Stimulated activated CD4-positive, alpha-beta T cell treated with anti-CD3 and anti-CD28 coated beads, TNF-alpha, amount 100 ng/mL, for 24 hours (primary cell): ENCODE results near the gene DHCR24.

Source experiments
- DNase-seq, 3 experiments: peaks; one replicate each; pipeline ENCODE4 v3.0.0-alpha.2; 2020; ENCODE audit warnings: low read depth in 3 of 3

The DHCR24 gene

DNA sequence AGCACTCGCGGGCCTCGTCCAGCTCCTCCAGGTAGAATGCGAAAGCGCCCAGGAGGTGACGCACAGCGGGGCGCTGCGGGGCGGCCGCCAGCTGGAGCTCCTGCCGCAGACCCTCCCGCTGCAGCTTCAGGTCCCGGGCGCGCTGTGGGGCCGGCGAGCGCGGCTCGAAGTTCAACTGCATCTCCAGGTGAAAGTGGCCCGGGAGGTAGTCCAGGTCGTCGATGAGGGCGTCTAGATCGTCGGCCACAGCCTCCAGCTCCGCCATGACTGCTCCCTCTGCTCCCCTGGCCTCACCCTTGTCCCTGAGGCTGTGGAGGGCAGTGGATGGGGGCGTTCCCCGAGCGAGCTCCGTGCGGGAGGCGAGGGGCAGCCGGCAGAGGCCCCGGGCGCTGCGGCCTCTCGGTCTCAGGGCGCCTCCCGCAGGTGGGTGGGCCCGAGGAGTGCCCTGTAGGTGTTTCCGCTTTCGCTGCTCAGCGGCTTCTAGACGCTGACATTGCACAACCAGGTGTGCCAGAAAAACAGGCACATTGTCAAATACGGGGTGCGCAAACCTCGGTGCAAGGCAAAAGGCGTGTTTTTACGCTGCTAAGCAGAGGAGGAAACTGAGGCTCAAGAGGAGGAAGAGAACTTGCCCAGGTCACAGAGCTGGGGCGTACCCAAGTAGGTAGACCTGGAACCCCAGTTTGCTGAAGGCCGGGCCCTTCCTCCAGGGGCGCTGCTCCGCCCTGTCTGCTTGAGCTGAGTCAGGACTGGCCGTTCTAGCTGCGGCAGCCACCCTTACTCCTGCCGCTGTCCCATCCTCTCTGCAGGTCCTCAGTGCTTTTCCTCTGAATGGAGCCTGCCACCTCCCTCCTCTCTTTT, 85.9 kb downstream of the DHCR24 start, which contains the start of gene TTC22:
TTC22 (minus strand) TSS at position 425 of the 861 bp plus-strand sequence; CDS start at position 265, 160 bp downstream.
- DNase-seq = peak; percentile 38 to 67 (median 42)

DNA sequence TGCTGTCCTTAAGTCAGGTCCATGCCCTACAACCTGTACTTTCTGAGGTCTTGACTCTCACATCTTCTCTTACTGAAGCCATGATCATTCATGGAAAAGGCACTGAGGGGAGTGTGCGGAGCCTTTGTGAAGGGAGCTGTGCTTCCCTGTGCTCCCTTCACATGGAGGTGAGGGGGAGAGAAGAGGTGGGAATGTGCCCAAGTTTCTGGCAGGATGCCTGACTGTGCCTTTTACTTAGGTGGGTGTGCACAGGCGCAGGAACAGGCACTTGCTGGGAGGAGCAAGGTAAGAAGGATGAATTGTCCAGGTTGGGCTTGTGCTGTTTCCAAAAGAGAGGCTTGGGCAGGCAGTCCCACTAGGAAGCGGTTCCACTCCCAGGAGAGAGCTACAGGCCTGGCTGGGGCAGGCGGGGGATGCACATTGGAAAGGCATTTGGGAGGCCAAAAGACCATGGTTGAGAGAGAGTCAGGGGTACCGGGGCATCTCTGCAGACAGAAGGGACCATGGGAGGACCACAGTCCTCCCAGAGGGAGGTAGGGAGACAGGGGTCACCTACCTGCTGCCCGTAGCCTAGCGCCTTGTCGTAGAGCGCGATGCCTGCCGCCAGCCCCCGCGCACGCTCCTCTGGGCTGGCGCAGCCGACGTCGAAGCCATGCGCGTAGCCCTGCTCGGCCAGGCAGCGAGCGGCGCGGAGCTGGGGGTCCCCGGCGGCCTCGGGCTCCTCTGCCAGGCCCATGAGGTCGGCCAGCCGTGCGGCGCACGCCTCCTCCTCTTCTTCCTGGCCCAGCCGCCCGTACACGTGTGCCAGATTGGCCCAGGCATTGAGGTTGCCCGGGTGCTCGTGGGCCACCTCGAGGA, 86.7 kb downstream of the DHCR24 start:
- no peak for DNase-seq
